DMS79 (cell line): Measurements from ENCODE around the gene PLEKHM3.

Experiments
- DNase-seq: peaks from one replicate; lab custom pipeline; 2025; lab: John Stamatoyannopoulos, UW

The PLEKHM3 gene

DNA sequence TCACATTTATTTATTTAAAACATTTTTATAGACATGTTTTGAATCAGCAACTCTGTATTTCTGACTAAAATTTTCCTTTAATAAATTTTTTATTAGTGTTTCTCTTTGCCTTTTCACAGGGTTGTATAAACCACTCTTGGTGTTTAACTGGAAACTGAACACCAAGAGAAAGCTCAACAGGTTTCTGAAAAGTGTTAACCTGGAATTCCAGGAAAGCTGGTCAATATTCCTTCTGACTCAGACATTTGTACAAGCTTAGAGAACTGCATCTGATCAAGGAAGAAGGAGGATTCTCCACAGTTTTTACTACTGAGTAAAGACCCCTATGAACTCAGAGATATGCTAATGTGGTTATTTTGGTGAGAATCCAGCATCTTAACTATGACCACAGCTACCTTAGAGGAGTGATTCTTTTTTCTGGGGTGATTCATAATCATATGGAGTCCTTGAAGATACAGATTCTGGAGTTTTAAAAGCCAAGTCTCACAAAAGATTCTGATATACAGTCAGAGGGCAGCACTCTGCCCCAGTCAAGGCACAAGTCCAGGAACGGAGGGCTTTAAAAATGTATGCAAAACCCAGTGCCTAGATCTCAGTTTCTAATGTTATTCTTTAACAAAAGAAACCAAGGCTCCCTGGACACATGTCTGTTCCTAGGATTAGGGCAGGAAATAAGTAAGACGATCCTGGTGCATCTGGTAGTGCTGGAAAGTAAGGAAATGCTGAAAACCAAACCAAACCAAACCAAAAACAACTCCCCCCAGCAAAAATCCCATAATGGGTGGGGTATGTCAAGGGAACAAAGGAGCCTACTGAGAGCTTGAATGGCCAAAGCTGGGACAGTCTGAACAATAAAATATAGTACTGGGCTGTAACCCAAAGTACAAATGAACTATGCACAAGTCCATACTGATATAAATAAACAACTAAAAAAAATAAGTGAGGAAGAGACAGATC is 170.6 kb downstream of the PLEKHM3 start:
- DNase-seq: no peak

GRCh38 chr2:207852791-207853190 is 172.5 kb downstream of the PLEKHM3 start:
- no peak for DNase-seq

DNA sequence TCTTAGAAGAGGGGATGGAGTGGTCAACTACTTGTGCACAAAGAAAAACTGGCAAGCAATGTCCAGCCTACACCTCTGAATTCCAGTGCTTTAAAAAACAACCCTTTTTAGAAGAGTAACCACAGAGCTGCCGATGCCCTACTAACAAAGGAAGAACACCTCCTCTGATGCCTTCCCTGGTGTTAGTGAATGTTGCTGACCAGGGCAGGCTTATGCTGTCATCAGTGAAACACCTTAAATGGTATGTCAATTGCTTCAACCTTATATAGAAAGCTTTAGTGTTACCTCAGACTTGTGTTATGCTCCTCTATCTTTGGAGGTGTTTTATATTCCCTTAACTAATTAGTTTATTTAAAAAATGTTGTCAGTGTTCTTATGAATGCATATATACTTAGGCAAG is 175.9 kb downstream of the PLEKHM3 start:
- DNase-seq: no peak

GRCh38 chr2:207848545-207848928 is 176.8 kb downstream of the PLEKHM3 start:
- no peak for DNase-seq

GRCh38 chr2:207847807-207848544 is 177.4 kb downstream of the PLEKHM3 start:
- no peak for DNase-seq

- DNase-seq: no peak
These were observed 178.1 kb downstream of the PLEKHM3 start for GRCh38 chr2:207847098-207847806.

GRCh38 chr2:207845202-207845864 is 180.0 kb downstream of the PLEKHM3 start:
- no peak for DNase-seq

- no peak for DNase-seq
These were observed 180.7 kb downstream of the PLEKHM3 start for GRCh38 chr2:207844648-207845047.

DNA sequence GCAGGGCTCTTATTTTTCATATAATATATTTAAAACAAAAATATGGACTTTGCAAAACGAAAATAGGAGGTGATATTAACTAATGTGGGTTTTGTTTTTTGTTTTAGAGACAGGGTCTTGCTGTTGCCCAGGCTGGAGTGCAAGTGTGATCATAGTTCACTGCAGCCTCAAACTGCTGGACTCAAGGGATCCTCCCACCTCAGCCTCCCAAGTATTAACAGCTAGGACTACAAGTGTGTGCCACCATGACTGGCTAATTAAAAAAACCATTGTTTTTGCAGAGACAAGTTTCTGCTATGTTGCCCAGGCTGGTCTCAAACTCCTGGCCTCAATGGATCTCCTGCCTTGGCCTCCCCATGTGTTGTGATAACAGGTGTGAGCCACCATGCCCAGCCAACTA is 185.2 kb downstream of the PLEKHM3 start:
- no peak for DNase-seq

DNA sequence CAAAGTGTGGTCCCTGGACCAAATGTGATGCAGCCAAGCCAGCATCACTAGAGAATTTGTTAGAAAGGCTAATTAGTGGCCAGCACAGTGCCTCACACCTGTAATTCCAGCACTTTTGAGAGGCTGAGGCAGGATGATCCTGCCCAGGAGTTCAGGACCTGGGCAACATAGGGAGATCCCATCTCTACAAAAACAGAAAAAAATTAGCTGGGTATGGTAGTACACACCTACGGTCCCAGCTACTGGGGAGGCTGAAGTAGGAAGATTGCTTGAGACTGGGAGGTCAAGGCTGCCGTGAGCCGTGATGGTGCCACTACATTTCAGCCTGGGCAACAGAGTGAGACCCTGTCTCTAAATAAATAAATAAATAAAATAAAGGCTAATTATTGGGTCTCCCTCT is 185.8 kb downstream of the PLEKHM3 start:
- no peak for DNase-seq

GRCh38 chr2:207839028-207839427 is 186.3 kb downstream of the PLEKHM3 start:
- no peak for DNase-seq

GRCh38 chr2:207836521-207837133 is 188.7 kb downstream of the PLEKHM3 start:
- no peak for DNase-seq

DNA sequence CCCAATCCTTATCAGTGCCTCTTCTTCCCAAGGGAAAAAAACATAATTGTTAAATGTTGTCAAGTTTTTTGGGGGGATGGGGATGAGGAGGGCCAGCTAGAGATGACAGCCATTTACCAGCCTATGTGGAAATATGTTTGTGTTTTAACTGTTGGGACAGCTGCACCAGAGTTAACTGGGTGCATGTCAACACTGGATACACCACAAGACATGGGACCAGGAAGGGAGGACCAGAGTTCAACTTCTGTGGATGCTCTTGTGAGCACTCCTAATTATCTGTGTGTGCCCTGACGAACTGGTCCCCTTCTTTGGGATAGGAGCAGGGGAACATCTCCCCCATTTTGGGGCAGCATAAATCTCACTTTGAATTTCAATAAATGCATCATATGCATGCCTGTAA is 189.5 kb downstream of the PLEKHM3 start:
- DNase-seq: no peak

GRCh38 chr2:207833251-207833751 is 192.0 kb downstream of the PLEKHM3 start:
- DNase-seq: no peak

- DNase-seq: no peak
These were observed 193.6 kb downstream of the PLEKHM3 start for GRCh38 chr2:207831584-207832248.

DNA sequence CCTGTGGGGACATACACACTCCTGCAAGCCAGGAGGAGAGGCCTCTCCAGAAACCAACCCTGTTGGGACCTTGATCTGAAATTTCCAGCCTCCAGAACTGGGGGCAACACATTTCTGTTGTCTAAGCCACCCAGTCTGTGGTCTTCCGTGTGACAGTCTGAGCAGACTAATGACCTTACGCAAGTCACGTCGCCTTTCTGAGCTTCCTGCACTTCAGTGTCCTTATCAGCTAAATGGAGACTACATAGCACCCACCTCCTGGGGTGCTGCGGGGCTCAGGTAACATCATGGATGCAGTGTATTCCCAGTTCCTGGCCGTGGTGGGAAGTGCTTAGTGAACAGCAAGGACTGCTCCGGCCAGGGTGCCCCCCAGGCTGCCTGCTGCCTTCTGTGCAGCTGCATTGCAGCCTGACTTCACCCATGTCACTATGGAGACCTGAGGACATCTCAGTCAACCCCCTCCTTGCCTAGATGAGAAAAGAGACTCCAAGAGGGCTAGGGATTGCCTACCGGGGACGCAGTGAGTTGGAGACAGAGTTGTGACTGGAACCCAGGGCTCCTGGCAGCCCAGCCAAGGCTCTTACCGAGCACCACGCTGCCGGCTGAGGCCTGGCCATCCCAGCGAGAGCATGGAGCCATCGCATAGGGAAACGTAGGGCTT is 194.4 kb downstream of the PLEKHM3 start:
- no peak for DNase-seq

DNA sequence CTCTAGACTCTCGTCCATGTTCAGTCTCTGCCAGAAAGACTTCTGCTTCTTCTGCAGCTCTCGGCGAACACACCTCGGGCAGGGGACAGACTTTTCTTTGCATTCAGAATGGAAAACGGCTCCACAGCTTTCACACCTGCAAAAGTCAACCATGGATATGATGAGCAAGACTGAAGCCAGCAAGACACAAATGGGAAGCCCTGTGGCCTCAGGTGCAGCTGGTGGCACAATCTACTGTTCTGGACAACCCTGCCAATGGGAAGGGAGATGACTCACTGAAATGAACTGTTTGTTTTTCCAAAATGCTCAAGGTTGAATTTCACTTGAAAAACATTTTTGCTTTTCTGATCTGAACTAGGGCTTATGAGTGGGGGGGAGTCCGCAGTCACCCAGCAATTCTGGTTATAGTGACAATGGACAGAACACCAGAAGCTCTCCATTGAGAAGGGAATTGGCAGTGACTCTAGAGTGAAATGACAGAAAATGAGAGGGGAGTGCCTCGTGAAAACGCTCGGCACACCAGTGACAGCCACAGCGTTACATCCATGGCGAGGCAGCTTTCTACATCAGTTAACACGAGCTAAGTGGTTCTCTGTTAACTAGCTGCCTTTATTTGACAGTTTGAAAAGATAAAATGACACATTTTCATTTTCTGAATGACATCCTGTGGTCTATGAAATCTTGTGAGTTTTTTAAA is 196.8 kb downstream of the PLEKHM3 start:
- DNase-seq: no peak

- no peak for DNase-seq
These were observed 199.3 kb downstream of the PLEKHM3 start for GRCh38 chr2:207825978-207826377.
